Panc1 (cell line): Measurements from ENCODE around the gene DIAPH3. TPM values are rescaled to one million over a fixed set of nuclear protein-coding genes. Genes with fewer than 3 reads are reported as not detected.
"Not testable (repeated sequence)": the region's sequence is repeated elsewhere in the genome, so short reads cannot be mapped to it uniquely, and the experiment has no call there.

Experiments
- ATAC-seq: fragments of 200-7000 bp; cut with Tn5 transposase; 2 replicates; pipeline ENCODE4 v1.9.1; 2020; ENCODE audit warnings: mild to moderate bottlenecking, moderate library complexity
- BruUV-seq: library from RNA; stranded (reverse); fragments of 400-500 nt; replicated peaks from 2 replicates; lab custom pipeline; 2021; lab: Mats Ljungman, UMichigan
- CTCF ChIA-PET: fragments of 300-600 bp; sonication (Branson Sonifier 250); formaldehyde crosslinking; loops from one replicate; lab custom pipeline; 2022; ENCODE audit warnings: antibody characterized with exemption; lab: Charles Lee
- POLR2A ChIA-PET: fragments of 300-600 bp; sonication (Branson Sonifier 250); formaldehyde crosslinking; loops from one replicate; lab custom pipeline; 2022; ENCODE audit warnings: antibody characterized with exemption; lab: Charles Lee
- DNase-seq: peaks from one replicate; pipeline ENCODE4 v3.0.0-alpha.2; 2010; ENCODE audit warnings: low read depth, low spot score
- H3K27ac ChIP-seq: 2 replicates; pipeline ENCODE4 v1.5.1; 2011; ENCODE audit warnings: mild to moderate bottlenecking, low read length, inconsistent platforms
- H3K27me3 ChIP-seq: fragments of 200-500 bp; sonication (Bioruptor generic); 2 replicates; pipeline ENCODE4 v1.6.0; 2014; ENCODE audit warnings: low read length, inconsistent platforms; ENCODE audit not compliant: control insufficient read depth, insufficient read depth
- H3K36me3 ChIP-seq: fragments of 200-500 bp; sonication (Bioruptor generic); 2 replicates; pipeline ENCODE4 v1.5.1; 2014; ENCODE audit warnings: inconsistent platforms, mild to moderate bottlenecking, low read length, moderate library complexity; ENCODE audit not compliant: control insufficient read depth, insufficient read depth
- H3K4me1 ChIP-seq: 2 replicates; pipeline ENCODE4 v1.5.1; 2011; ENCODE audit warnings: inconsistent platforms, mild to moderate bottlenecking, low read length, moderate library complexity; ENCODE audit not compliant: control insufficient read depth, insufficient read depth
- H3K4me3 ChIP-seq, 2 experiments: 2 replicates each; pipeline ENCODE4 v1.5.1; 2011 to 2012; ENCODE audit warnings: low read depth in 2 of 2, low read length in 2 of 2, mild to moderate bottlenecking in 2 of 2, inconsistent platforms in 1 of 2, moderate library complexity in 1 of 2
- H3K9me3 ChIP-seq: fragments of 200-500 bp; sonication (Bioruptor generic); 2 replicates; pipeline ENCODE4 v1.5.1; 2014; ENCODE audit warnings: low read depth, mild to moderate bottlenecking, inconsistent platforms, low read length, moderate library complexity; ENCODE audit not compliant: control insufficient read depth, insufficient read depth
- CTCF ChIP-seq: fragments of 450-650 bp; IDR thresholded peaks from 2 replicates; pipeline ENCODE4 v1.5.1; 2017; ENCODE audit warnings: mild to moderate bottlenecking
- POLR2AphosphoS5 ChIP-seq: IDR thresholded peaks from 2 replicates; pipeline ENCODE4 v1.6.1; 2012; ENCODE audit warnings: mild to moderate bottlenecking, low read depth, low read length, moderate library complexity
- REST ChIP-seq, 2 experiments: IDR thresholded peaks; 2 replicates each; pipeline ENCODE4 v1.6.1; 2011 to 2012; ENCODE audit warnings: low read depth in 2 of 2, control low read depth in 1 of 2, low read length in 1 of 2, mild to moderate bottlenecking in 1 of 2, moderate library complexity in 1 of 2; ENCODE audit not compliant: insufficient read depth in 1 of 2
- SIN3A ChIP-seq: IDR thresholded peaks from 2 replicates; pipeline ENCODE4 v1.6.1; 2012; ENCODE audit warnings: low read depth, mild to moderate bottlenecking, low read length, moderate library complexity, borderline replicate concordance; ENCODE audit not compliant: insufficient read depth
- TCF7L2 ChIP-seq: IDR thresholded peaks from 2 replicates; pipeline ENCODE4 v1.6.1; 2011; ENCODE audit warnings: mild to moderate bottlenecking, low read depth, low read length, inconsistent platforms
- in situ Hi-C: cut with HindIII; loops from 2 replicates; pipeline ENCODE4 v1.10.0; 2016; ENCODE audit warnings: low sequenced_read_pairs, low pct_unique_long_range_greater_than_20kb
- intact Hi-C: fragments of 100-400 bp; cut with micrococcal nuclease; formaldehyde crosslinking; loops from one replicate; pipeline ENCODE4 v1.10.0; 2022; ENCODE audit not compliant: unreplicated experiment
- total RNA-seq: library from RNA; stranded (reverse); gene quantifications from one replicate; pipeline ENCODE4 v1.2.1, GENCODE V29; 2021; ENCODE audit not compliant: unreplicated experiment

The DIAPH3 gene
- total RNA-seq, 1 experiment from 2014 or later = 15.4 TPM

GRCh38 chr13:60044321-60044720 is 119.4 kb downstream of the DIAPH3 start:
- in situ Hi-C loops (no loop called here), intact Hi-C loops (no loop called here)
- H3K4me1 ChIP-seq = no peaks in the 10 kb centered on the region; the same call in 1 of the 2 replicates
- POLR2A ChIA-PET = no interaction called here
- no peak overlapping the region for H3K27ac ChIP-seq
- no peaks in the 10 kb centered on the region for H3K36me3 ChIP-seq
- no peak for DNase-seq
- no peaks in the 10 kb centered on the region for H3K9me3 ChIP-seq
- BruUV-seq = no TSS peak
- TF ChIP-seq POLR2AphosphoS5 = no peak
- TF ChIP-seq TCF7L2 = no peak
- no peak for TF ChIP-seq REST (IDR thresholded peaks at IDR 0.05; ENCODE audit: insufficient read depth in 1 of 2, low read depth in 2 of 2, low read length in 1 of 2)
- TF ChIP-seq SIN3A = no peak
- no peak for TF ChIP-seq CTCF
- ATAC-seq = no peak
- CTCF ChIA-PET = no interaction called here
- H3K4me3 ChIP-seq = no peak overlapping the region
- no peaks in the 10 kb centered on the region for H3K27me3 ChIP-seq

DNA sequence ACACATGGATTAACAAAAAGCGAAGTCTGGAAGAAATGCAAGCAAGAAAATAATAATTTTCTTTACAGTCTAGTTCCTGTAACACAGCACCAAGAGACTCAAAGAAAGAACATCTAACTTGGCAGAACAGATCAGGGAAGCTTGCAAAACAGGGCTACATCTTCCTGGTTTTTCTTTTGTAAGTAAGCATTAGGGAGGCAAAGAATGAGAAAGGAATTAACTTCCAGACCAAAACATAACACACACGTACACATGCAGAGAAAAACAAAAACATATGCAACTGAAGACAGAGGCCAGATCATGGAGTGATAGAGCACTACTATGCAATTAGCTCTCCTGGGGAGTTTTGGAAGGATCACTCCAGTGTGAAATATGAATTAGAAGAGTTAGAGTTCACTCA is 120.5 kb downstream of the DIAPH3 start:
- Histone ChIP-seq H3K36me3 (no peaks in the 10 kb centered on the region), H3K27me3 (no peaks in the 10 kb centered on the region), H3K27ac (no peak overlapping the region), H3K4me1 (no peaks in the 10 kb centered on the region; the same call in 1 of the 2 replicates), H3K4me3 (no peak overlapping the region), H3K9me3 (no peaks in the 10 kb centered on the region)
- ChIA-PET POLR2A (no interaction called here), CTCF (no interaction called here)
- in situ Hi-C loops (no loop called here), intact Hi-C loops (no loop called here)
- ATAC-seq (no peak), DNase-seq (no peak)
- TF ChIP-seq TCF7L2 (no peak), SIN3A (no peak), REST (IDR thresholded peaks at IDR 0.05; ENCODE audit: insufficient read depth in 1 of 2, low read depth in 2 of 2, low read length in 1 of 2) (no peak)
- BruUV-seq = no TSS peak

DNA sequence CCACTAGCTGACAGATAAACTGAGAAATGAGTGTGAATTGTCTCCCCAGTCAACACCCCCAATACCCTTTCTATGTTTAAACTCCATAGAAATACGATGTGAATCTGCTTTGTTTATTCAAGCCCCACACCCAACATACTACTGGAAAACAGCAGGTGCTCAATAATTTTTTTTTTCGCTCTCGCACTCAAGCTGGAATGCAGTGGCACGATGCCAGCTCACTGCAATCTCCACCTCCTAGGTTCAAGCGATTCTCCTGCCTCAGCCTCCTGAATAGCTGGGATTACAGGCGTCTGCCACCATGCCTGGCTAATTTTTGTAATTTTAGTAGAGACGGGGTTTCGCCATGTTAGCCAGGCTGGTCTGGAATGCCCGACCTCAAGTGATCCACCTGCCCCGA is 123.1 kb downstream of the DIAPH3 start:
- H3K4me3 ChIP-seq, POLR2A ChIA-PET, BruUV-seq, H3K9me3 ChIP-seq, H3K27me3 ChIP-seq, CTCF ChIA-PET, H3K4me1 ChIP-seq, intact Hi-C loops, ATAC-seq, in situ Hi-C loops, H3K36me3 ChIP-seq, DNase-seq, H3K27ac ChIP-seq: not testable (repeated sequence)
